Measurements from ENCODE around the gene RAB28. TPM values are rescaled to one million over a fixed set of nuclear protein-coding genes. Genes with fewer than 3 reads are reported as not detected.

RAB28 gene
- total RNA-seq = 10 to 100 TPM; 11.1 to 13.5 TPM

- Mint-ChIP-seq H3K27ac (peak within 1 kb of the TSS; percentile 96 to 100), H3K36me3 (no peaks in the 10 kb centered on the region), H3K9me3 (no peaks in the 10 kb centered on the region)
- DNase-seq (ENCODE audit: low spot score in 2 of 2) (peak; percentile 93 to 95), ATAC-seq (peak; percentile 95 to 97)
These were observed at the start of gene RAB28 for GRCh38 chr4:13484122-13484748. TSS of gene RAB28 (minus strand) at chr4:13484340.

GRCh38 chr4:13531625-13531998 is 47.5 kb upstream of the RAB28 start:
- ATAC-seq (no peak), DNase-seq (ENCODE audit: low spot score in 2 of 2) (no peak)
- Mint-ChIP-seq H3K36me3 (peaks cover 18 to 33% of the 10 kb centered on the region in 2 donors), H3K27ac (no peak overlapping the region), H3K9me3 (peaks cover 0 to 4% of the 10 kb centered on the region in 2 donors)

DNA sequence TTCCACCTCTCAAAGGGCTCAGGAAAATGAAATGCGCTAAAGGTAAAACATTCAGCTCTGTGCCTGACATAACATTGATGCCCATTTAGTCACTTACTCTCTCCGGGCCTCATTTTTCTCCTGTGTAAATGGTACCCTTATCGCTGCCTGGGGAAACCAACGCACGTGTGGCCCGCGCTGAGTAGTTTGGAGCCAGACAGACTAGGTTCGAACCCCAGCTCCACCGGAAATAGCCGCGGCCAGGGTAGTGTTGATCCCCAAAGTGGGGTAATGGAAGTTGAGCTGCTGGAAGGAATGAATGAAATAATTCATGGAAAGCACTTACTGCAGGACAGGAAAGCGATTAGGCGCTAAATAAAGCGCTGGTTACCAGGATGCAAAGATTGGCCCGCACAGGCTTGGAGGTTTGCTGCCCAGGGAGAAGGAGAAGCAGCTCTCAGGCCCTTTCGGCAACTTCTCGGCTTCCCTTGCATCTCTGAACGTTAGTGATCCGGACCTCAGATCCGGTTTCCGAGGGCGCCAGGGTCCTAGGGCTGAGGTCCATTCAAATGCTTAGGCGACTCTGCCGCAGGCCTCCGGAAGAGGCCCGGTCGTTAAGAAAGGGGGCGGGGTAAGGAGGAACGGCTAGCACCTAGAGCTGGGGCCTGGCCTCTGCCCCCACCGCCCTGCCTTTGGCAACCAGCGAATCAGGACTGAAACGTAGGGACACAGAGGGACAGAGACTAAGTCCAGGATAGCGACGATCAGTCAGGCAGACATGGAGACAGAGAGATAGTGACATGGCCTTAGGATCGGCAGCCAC is 46.9 kb upstream of the RAB28 start:
- DNase-seq (ENCODE audit: low spot score in 2 of 2) (no peak), ATAC-seq (no peak)
- Mint-ChIP-seq H3K9me3 (peaks cover 0 to 4% of the 10 kb centered on the region in 2 donors), H3K36me3 (peaks cover 18 to 29% of the 10 kb centered on the region in 2 donors), H3K27ac (no peak overlapping the region)

- peaks cover 0 to 4% of the 10 kb centered on the region in 2 donors for H3K9me3 Mint-ChIP-seq
- H3K36me3 Mint-ChIP-seq = peaks cover 28 to 41% of the 10 kb centered on the region in 2 donors
- no peak overlapping the region for H3K27ac Mint-ChIP-seq
- ATAC-seq (no peak), DNase-seq (ENCODE audit: low spot score in 2 of 2) (peak in 1 of 2 donors; percentile 6)
These were observed 45.2 kb upstream of the RAB28 start for GRCh38 chr4:13529128-13529919.

DNA sequence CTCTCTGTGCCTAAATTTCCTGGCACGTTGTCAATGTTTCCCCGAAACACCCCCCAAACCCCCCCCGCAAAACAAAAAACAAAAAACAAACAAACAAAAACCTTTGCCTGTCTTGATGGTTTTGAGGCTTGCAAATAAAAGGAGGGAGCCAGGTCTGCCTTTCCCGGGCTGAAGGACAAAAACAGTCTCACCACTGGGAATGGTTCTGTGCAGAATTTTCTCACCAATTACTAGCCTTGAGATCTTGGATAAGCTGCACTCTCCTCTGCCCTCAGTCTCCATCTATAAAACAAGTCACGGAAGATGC is 44.6 kb upstream of the RAB28 start:
- ATAC-seq = no peak
- Mint-ChIP-seq H3K9me3 (peaks cover 0 to 4% of the 10 kb centered on the region in 2 donors), H3K36me3 (peaks cover 33 to 47% of the 10 kb centered on the region in 2 donors), H3K27ac (peak overlapping the region in 1 of 2 donors; percentile 36)
- no peak for DNase-seq (ENCODE audit: low spot score in 2 of 2)

GRCh38 chr4:13527981-13528820 is 44.1 kb upstream of the RAB28 start:
- Mint-ChIP-seq H3K9me3 (peaks cover 0 to 4% of the 10 kb centered on the region in 2 donors), H3K36me3 (peaks cover 37 to 48% of the 10 kb centered on the region in 2 donors), H3K27ac (peak overlapping the region in 1 of 2 donors; percentile 33)
- peak; percentile 77 to 88 for ATAC-seq
- DNase-seq (ENCODE audit: low spot score in 2 of 2) = peak in 1 of 2 donors; percentile 13

GRCh38 chr4:13527192-13527980 is 43.2 kb upstream of the RAB28 start:
- Mint-ChIP-seq H3K27ac (no peak overlapping the region), H3K9me3 (peaks cover 0 to 4% of the 10 kb centered on the region in 2 donors), H3K36me3 (peaks cover 41 to 48% of the 10 kb centered on the region in 2 donors)
- peak in 1 of 2 donors; percentile 14 for ATAC-seq
- DNase-seq (ENCODE audit: low spot score in 2 of 2) = no peak

DNA sequence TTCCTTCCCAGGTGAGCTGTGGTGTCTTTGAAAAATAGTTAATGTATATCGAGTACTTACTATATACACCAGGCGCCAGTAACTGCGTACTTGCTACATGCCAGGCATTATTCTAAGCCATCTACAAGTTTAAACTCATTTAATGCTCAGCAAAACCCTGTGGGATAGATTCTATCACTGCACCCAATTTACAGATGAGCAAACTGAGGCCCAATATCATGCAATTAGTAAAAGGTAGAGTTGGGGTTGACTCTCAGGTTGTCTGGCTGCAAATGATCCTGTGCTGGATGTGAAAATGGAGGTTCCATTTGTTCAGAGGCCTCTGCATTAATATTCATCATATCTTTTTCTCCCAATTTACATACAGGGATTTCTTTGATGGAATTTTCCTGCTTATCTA is 42.5 kb upstream of the RAB28 start:
- Mint-ChIP-seq H3K27ac (no peak overlapping the region), H3K9me3 (peaks cover 0 to 4% of the 10 kb centered on the region in 2 donors), H3K36me3 (peaks cover 40 to 46% of the 10 kb centered on the region in 2 donors)
- ATAC-seq = no peak
- DNase-seq (ENCODE audit: low spot score in 2 of 2) = no peak

DNA sequence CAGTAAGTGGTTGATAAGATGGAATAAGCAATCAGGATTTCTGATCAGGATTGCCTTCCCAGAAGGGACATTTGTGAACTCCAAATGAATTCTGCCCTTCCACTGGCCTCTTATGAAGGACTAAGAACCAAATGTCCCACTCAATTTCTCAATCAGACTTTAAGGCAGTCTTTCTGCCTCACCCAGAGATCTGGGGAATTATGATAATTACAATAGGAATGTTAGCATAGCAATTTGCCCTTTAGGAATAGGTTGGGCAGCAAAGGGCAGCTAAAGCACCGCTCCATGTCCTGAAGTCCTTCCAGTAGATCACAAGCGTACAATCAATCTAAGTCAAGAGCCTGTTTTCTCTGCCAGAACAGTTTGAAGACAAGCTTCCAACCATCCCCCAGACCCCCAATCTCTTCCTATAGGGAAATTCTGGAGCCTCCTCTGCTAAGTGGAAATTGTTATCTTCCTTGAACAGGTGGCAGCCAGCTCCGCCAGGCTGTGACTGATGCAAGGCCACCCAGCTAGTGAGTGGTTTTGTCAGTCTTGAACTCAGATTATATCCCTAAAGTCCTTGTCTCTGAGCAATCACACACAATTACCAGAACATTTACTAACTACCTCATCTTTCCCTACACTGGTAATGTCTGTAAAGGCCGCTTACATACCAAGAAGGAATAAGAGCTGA is 41.6 kb upstream of the RAB28 start:
- H3K27ac Mint-ChIP-seq = no peak overlapping the region
- no peak for ATAC-seq
- H3K36me3 Mint-ChIP-seq = peaks cover 32 to 37% of the 10 kb centered on the region in 2 donors

DNA sequence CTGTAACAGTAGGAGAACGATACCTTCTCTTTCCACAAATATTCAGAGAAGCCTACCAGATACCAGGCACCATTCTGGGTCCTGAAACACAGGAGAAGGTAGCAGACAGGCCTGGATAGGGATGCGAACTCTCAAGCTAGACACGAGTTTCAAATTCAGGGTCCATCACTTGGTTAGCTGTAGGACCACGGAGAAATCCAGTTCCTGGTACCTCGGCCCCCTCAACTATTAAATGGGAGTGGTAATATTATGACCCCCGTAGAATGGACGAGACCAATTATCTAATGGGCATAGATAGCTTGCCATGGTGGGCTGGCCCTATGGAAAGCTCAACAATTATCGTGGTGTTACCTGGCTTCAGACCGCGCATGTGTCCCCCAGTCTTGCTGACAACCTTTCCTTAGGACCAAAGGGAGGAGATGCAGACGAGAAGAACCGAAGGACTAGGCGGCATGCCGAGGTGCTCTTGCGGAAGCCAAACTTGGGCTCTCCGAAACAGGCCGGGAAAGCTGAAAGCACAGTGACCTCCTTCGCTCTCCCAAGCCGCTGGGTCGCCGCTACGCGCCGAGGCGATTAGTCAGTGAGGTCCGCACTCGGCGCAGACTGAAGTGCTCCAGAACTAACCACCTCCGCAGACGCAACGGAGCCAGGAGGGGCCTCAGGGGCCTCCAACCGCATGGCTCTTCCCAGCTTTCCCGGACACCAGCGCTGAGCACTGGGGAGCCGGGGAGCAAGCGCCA is 40.5 kb upstream of the RAB28 start:
- H3K36me3 Mint-ChIP-seq = peaks cover 32 to 35% of the 10 kb centered on the region in 2 donors
- ATAC-seq (no peak), DNase-seq (ENCODE audit: low spot score in 2 of 2) (peak in 1 of 2 donors; percentile 6)
- no peak overlapping the region for H3K27ac Mint-ChIP-seq
- peaks cover 0 to 4% of the 10 kb centered on the region in 2 donors for H3K9me3 Mint-ChIP-seq

More for the DNA sequence above, 41.6 kb upstream of the RAB28 start:
- H3K9me3 Mint-ChIP-seq = peaks cover 0 to 4% of the 10 kb centered on the region in 2 donors
- DNase-seq (ENCODE audit: low spot score in 2 of 2) = no peak

DNA sequence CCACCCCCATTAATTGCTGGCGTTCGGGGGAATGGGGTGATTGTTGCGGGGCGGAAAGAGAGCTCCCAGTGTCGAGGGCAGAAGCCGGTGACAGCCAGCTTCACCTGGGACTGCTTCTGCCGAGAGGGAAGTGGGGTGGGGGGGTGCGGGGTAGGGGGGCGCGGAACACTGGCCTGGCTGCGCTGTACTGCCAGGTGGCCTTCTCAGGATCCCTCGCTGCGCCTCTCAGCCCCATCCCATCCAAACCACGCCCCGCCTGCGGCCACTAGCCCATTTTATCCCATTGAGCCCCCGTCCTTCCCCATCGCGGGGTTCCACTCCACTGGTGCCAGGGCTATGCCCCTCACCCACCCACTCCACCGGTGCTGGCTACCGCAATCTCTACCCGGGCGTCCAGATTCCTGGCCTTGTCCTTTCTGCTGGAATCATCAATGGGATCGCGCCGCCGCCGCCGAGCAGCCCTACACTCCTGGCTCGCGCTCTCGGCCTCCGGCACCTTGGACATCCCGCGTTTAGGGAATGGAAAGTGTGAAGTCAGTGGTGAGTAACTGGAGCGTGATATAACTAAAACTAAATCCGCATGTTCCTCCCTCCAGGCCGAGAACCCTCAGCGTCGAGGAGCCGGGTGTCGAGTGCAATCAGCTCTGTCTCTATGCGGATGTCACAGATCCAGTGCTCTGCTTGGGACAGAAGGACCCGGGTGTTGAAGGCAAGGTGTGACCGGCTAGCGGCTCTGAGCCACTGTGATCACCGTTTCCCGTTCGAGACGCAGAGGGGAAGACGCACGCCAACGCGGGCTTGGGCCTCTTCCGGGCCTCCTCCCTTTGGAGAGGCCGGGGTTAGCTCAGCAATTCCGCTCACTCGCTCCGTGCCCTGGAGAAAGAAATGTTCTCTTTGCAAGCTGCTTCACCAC is 39.7 kb upstream of the RAB28 start:
- Mint-ChIP-seq H3K27ac (no peak overlapping the region), H3K36me3 (peaks cover 28 to 30% of the 10 kb centered on the region in 2 donors), H3K9me3 (peaks cover 0 to 2% of the 10 kb centered on the region in 2 donors)
- no peak for ATAC-seq
- no peak for DNase-seq (ENCODE audit: low spot score in 2 of 2)

DNA sequence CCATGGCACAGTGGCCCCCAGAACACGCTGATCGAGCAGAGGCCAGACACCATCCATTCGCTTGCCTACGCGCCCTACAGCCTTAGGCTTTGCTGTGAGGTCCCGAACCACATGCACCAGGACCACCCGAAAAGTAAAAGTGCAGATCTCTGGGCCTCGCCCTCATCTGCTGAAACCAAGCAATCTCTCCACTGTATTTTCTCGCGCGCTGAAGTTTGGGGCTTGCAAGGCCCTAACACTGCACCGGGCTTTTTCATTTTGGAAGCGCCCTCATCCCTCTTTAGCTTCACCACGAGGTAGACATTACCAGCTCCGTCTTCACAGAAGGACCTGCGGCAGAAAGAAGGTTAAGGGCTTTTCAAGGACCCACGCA is 39.0 kb upstream of the RAB28 start:
- peak in 1 of 2 donors; percentile 5 for DNase-seq (ENCODE audit: low spot score in 2 of 2)
- Mint-ChIP-seq H3K36me3 (peaks cover 22 to 27% of the 10 kb centered on the region in 2 donors), H3K27ac (peak overlapping the region in 1 of 2 donors; percentile 9), H3K9me3 (no peaks in the 10 kb centered on the region)
- no peak for ATAC-seq

- Mint-ChIP-seq H3K36me3 (peaks cover 22 to 26% of the 10 kb centered on the region in 2 donors), H3K27ac (no peak overlapping the region), H3K9me3 (no peaks in the 10 kb centered on the region)
- peak in 1 of 2 donors; percentile 25 for DNase-seq (ENCODE audit: low spot score in 2 of 2)
- ATAC-seq = peak in 1 of 2 donors; percentile 41
These were observed 38.4 kb upstream of the RAB28 start for GRCh38 chr4:13522282-13523104.
